ENCODE measurements around the gene ODF4. TPM values are rescaled to one million over a fixed set of nuclear protein-coding genes. Genes with fewer than 3 reads are reported as not detected.
"Not testable (repeated sequence)": the region's sequence is repeated elsewhere in the genome, so short reads cannot be mapped to it uniquely, and the experiment has no call there.

The ODF4 gene
- total RNA-seq, 1 donor from 2014 or later: not detected

- Histone ChIP-seq H3K36me3 (ENCODE audit: control insufficient read depth in 3 of 3, insufficient read depth in 3 of 3, low read length in 3 of 3) (no peaks in the 10 kb centered on the region), H3K9me3 (ENCODE audit: control insufficient read depth in 3 of 3, low read length in 3 of 3) (no peaks in the 10 kb centered on the region), H3K27ac (ENCODE audit: low read depth, low read length) (no peak overlapping the region), H3K9ac (ENCODE audit: low read depth in 1 of 3, low read length in 3 of 3) (no peak overlapping the region), H3K4me3 (ENCODE audit: low read length in 3 of 3) (no peak overlapping the region), H3K27me3 (ENCODE audit: control insufficient read depth in 3 of 3, insufficient read depth in 3 of 3, low read length in 3 of 3) (peaks cover 6 to 9% (median 7%) of the 10 kb centered on the region in 3 donors), H3K4me1 (ENCODE audit: control insufficient read depth in 3 of 3, insufficient read depth in 3 of 3, low read length in 3 of 3) (no peaks in the 10 kb centered on the region)
Observed at GRCh38 chr17:8345052-8345690, 5.5 kb downstream of the ODF4 start.

- H3K36me3 ChIP-seq (ENCODE audit: control insufficient read depth in 3 of 3, insufficient read depth in 3 of 3, low read length in 3 of 3): no peaks in the 10 kb centered on the region
- H3K27ac ChIP-seq (ENCODE audit: low read depth, low read length): no peak overlapping the region
- H3K4me1 ChIP-seq (ENCODE audit: control insufficient read depth in 3 of 3, insufficient read depth in 3 of 3, low read length in 3 of 3): no peaks in the 10 kb centered on the region
- no peaks in the 10 kb centered on the region for H3K9me3 ChIP-seq (ENCODE audit: control insufficient read depth in 3 of 3, low read length in 3 of 3)
- peaks cover 6 to 9% (median 7%) of the 10 kb centered on the region in 3 donors for H3K27me3 ChIP-seq (ENCODE audit: control insufficient read depth in 3 of 3, insufficient read depth in 3 of 3, low read length in 3 of 3)
- H3K9ac ChIP-seq (ENCODE audit: low read depth in 1 of 3, low read length in 3 of 3): no peak overlapping the region
- H3K4me3 ChIP-seq (ENCODE audit: low read length in 3 of 3): no peak overlapping the region
Observed at GRCh38 chr17:8345951-8346665, 6.5 kb downstream of the ODF4 start.

- H3K4me3 ChIP-seq (ENCODE audit: low read length in 3 of 3); H3K27me3 ChIP-seq (ENCODE audit: control insufficient read depth in 3 of 3, insufficient read depth in 3 of 3, low read length in 3 of 3); H3K9ac ChIP-seq (ENCODE audit: low read depth in 1 of 3, low read length in 3 of 3); H3K9me3 ChIP-seq (ENCODE audit: control insufficient read depth in 3 of 3, low read length in 3 of 3); H3K36me3 ChIP-seq (ENCODE audit: control insufficient read depth in 3 of 3, insufficient read depth in 3 of 3, low read length in 3 of 3); H3K4me1 ChIP-seq (ENCODE audit: control insufficient read depth in 3 of 3, insufficient read depth in 3 of 3, low read length in 3 of 3); H3K27ac ChIP-seq (ENCODE audit: low read depth, low read length): not testable (repeated sequence)
Observed at GRCh38 chr17:8347001-8347400, 7.4 kb downstream of the ODF4 start.

GRCh38 chr17:8350339-8350738 is 10.7 kb downstream of the ODF4 start:
- H3K27ac ChIP-seq (ENCODE audit: low read depth, low read length): no peak overlapping the region
- peaks cover 0 to 2% (median 0%) of the 10 kb centered on the region in 3 donors for H3K4me1 ChIP-seq (ENCODE audit: control insufficient read depth in 3 of 3, insufficient read depth in 3 of 3, low read length in 3 of 3)
- no peaks in the 10 kb centered on the region for H3K9me3 ChIP-seq (ENCODE audit: control insufficient read depth in 3 of 3, low read length in 3 of 3)
- H3K36me3 ChIP-seq (ENCODE audit: control insufficient read depth in 3 of 3, insufficient read depth in 3 of 3, low read length in 3 of 3): no peaks in the 10 kb centered on the region
- H3K27me3 ChIP-seq (ENCODE audit: control insufficient read depth in 3 of 3, insufficient read depth in 3 of 3, low read length in 3 of 3): peaks cover 6 to 9% (median 7%) of the 10 kb centered on the region in 3 donors
- no peak overlapping the region for H3K4me3 ChIP-seq (ENCODE audit: low read length in 3 of 3)
- no peak overlapping the region for H3K9ac ChIP-seq (ENCODE audit: low read depth in 1 of 3, low read length in 3 of 3)

GRCh38 chr17:8353736-8354135 is 14.1 kb downstream of the ODF4 start:
- no peaks in the 10 kb centered on the region for H3K36me3 ChIP-seq (ENCODE audit: control insufficient read depth in 3 of 3, insufficient read depth in 3 of 3, low read length in 3 of 3)
- no peaks in the 10 kb centered on the region for H3K9me3 ChIP-seq (ENCODE audit: control insufficient read depth in 3 of 3, low read length in 3 of 3)
- H3K27me3 ChIP-seq (ENCODE audit: control insufficient read depth in 3 of 3, insufficient read depth in 3 of 3, low read length in 3 of 3): no peaks in the 10 kb centered on the region
- no peak overlapping the region for H3K4me3 ChIP-seq (ENCODE audit: low read length in 3 of 3)
- peaks cover 0 to 2% (median 0%) of the 10 kb centered on the region in 3 donors for H3K4me1 ChIP-seq (ENCODE audit: control insufficient read depth in 3 of 3, insufficient read depth in 3 of 3, low read length in 3 of 3)
- H3K27ac ChIP-seq (ENCODE audit: low read depth, low read length): no peak overlapping the region
- no peak overlapping the region for H3K9ac ChIP-seq (ENCODE audit: low read depth in 1 of 3, low read length in 3 of 3)

GRCh38 chr17:8354236-8354635 is 14.6 kb downstream of the ODF4 start:
- no peaks in the 10 kb centered on the region for H3K36me3 ChIP-seq (ENCODE audit: control insufficient read depth in 3 of 3, insufficient read depth in 3 of 3, low read length in 3 of 3)
- H3K27me3 ChIP-seq (ENCODE audit: control insufficient read depth in 3 of 3, insufficient read depth in 3 of 3, low read length in 3 of 3): no peaks in the 10 kb centered on the region
- H3K27ac ChIP-seq (ENCODE audit: low read depth, low read length): no peak overlapping the region
- no peak overlapping the region for H3K9ac ChIP-seq (ENCODE audit: low read depth in 1 of 3, low read length in 3 of 3)
- no peaks in the 10 kb centered on the region for H3K9me3 ChIP-seq (ENCODE audit: control insufficient read depth in 3 of 3, low read length in 3 of 3)
- peaks cover under 1 to 5% (median under 1%) of the 10 kb centered on the region in 3 donors for H3K4me1 ChIP-seq (ENCODE audit: control insufficient read depth in 3 of 3, insufficient read depth in 3 of 3, low read length in 3 of 3)
- no peak overlapping the region for H3K4me3 ChIP-seq (ENCODE audit: low read length in 3 of 3)

- Histone ChIP-seq H3K27me3 (ENCODE audit: control insufficient read depth in 3 of 3, insufficient read depth in 3 of 3, low read length in 3 of 3) (no peaks in the 10 kb centered on the region), H3K4me3 (ENCODE audit: low read length in 3 of 3) (no peak overlapping the region), H3K4me1 (ENCODE audit: control insufficient read depth in 3 of 3, insufficient read depth in 3 of 3, low read length in 3 of 3) (peaks cover 14 to 22% (median 15%) of the 10 kb centered on the region in 3 donors), H3K9me3 (ENCODE audit: control insufficient read depth in 3 of 3, low read length in 3 of 3) (no peaks in the 10 kb centered on the region), H3K36me3 (ENCODE audit: control insufficient read depth in 3 of 3, insufficient read depth in 3 of 3, low read length in 3 of 3) (no peaks in the 10 kb centered on the region), H3K9ac (ENCODE audit: low read depth in 1 of 3, low read length in 3 of 3) (no peak overlapping the region), H3K27ac (ENCODE audit: low read depth, low read length) (no peak overlapping the region)
Observed at GRCh38 chr17:8357910-8358309, 18.3 kb downstream of the ODF4 start.

GRCh38 chr17:8359769-8360168 is 20.1 kb downstream of the ODF4 start:
- Histone ChIP-seq H3K9ac (ENCODE audit: low read depth in 1 of 3, low read length in 3 of 3) (peak overlapping the region in 1 of 3 donors; percentile 23), H3K36me3 (ENCODE audit: control insufficient read depth in 3 of 3, insufficient read depth in 3 of 3, low read length in 3 of 3) (peaks cover 0 to 4% (median 3%) of the 10 kb centered on the region in 3 donors), H3K27me3 (ENCODE audit: control insufficient read depth in 3 of 3, insufficient read depth in 3 of 3, low read length in 3 of 3) (no peaks in the 10 kb centered on the region), H3K27ac (ENCODE audit: low read depth, low read length) (peak overlapping the region; percentile 77), H3K4me3 (ENCODE audit: low read length in 3 of 3) (no peak overlapping the region), H3K9me3 (ENCODE audit: control insufficient read depth in 3 of 3, low read length in 3 of 3) (no peaks in the 10 kb centered on the region), H3K4me1 (ENCODE audit: control insufficient read depth in 3 of 3, insufficient read depth in 3 of 3, low read length in 3 of 3) (peaks cover 15 to 24% (median 17%) of the 10 kb centered on the region in 3 donors)

GRCh38 chr17:8360260-8360659 is 20.6 kb downstream of the ODF4 start:
- Histone ChIP-seq H3K4me1 (ENCODE audit: control insufficient read depth in 3 of 3, insufficient read depth in 3 of 3, low read length in 3 of 3) (peaks cover 15 to 24% (median 21%) of the 10 kb centered on the region in 3 donors), H3K36me3 (ENCODE audit: control insufficient read depth in 3 of 3, insufficient read depth in 3 of 3, low read length in 3 of 3) (peaks cover 0 to 4% (median 3%) of the 10 kb centered on the region in 3 donors), H3K9me3 (ENCODE audit: control insufficient read depth in 3 of 3, low read length in 3 of 3) (no peaks in the 10 kb centered on the region), H3K27me3 (ENCODE audit: control insufficient read depth in 3 of 3, insufficient read depth in 3 of 3, low read length in 3 of 3) (no peaks in the 10 kb centered on the region), H3K9ac (ENCODE audit: low read depth in 1 of 3, low read length in 3 of 3) (no peak overlapping the region), H3K27ac (ENCODE audit: low read depth, low read length) (peak overlapping the region; percentile 66), H3K4me3 (ENCODE audit: low read length in 3 of 3) (no peak overlapping the region)

GRCh38 chr17:8360751-8361150 is 21.1 kb downstream of the ODF4 start:
- peak overlapping the region; percentile 66 for H3K27ac ChIP-seq (ENCODE audit: low read depth, low read length)
- peaks cover 0 to 4% (median 3%) of the 10 kb centered on the region in 3 donors for H3K36me3 ChIP-seq (ENCODE audit: control insufficient read depth in 3 of 3, insufficient read depth in 3 of 3, low read length in 3 of 3)
- no peak overlapping the region for H3K4me3 ChIP-seq (ENCODE audit: low read length in 3 of 3)
- no peaks in the 10 kb centered on the region for H3K27me3 ChIP-seq (ENCODE audit: control insufficient read depth in 3 of 3, insufficient read depth in 3 of 3, low read length in 3 of 3)
- H3K4me1 ChIP-seq (ENCODE audit: control insufficient read depth in 3 of 3, insufficient read depth in 3 of 3, low read length in 3 of 3): peaks cover 15 to 26% (median 22%) of the 10 kb centered on the region in 3 donors
- H3K9ac ChIP-seq (ENCODE audit: low read depth in 1 of 3, low read length in 3 of 3): no peak overlapping the region
- H3K9me3 ChIP-seq (ENCODE audit: control insufficient read depth in 3 of 3, low read length in 3 of 3): no peaks in the 10 kb centered on the region

All from skeletal muscle tissue (tissue), 4 donors.